Panc1 (cell line): Measurements from ENCODE around the gene ENDOV.

Source experiments
- POLR2AphosphoS5 ChIP-seq: IDR thresholded peaks from 2 replicates; pipeline ENCODE4 v1.6.1; 2012; ENCODE audit warnings: mild to moderate bottlenecking, low read depth, low read length, moderate library complexity
- SIN3A ChIP-seq: IDR thresholded peaks from 2 replicates; pipeline ENCODE4 v1.6.1; 2012; ENCODE audit warnings: low read depth, mild to moderate bottlenecking, low read length, moderate library complexity, borderline replicate concordance; ENCODE audit not compliant: insufficient read depth
- TCF7L2 ChIP-seq: IDR thresholded peaks from 2 replicates; pipeline ENCODE4 v1.6.1; 2011; ENCODE audit warnings: mild to moderate bottlenecking, low read depth, low read length, inconsistent platforms
- TF ChIP-seq, protein P1 (sequence below), 2 experiments: IDR thresholded peaks; 2 replicates each; pipeline ENCODE4 v1.6.1; 2011 to 2012; ENCODE audit warnings: low read depth in 2 of 2, control low read depth in 1 of 2, low read length in 1 of 2, mild to moderate bottlenecking in 1 of 2, moderate library complexity in 1 of 2; ENCODE audit not compliant: insufficient read depth in 1 of 2
- TF ChIP-seq, protein P2 (sequence below): fragments of 450-650 bp; IDR thresholded peaks from 2 replicates; pipeline ENCODE4 v1.5.1; 2017; ENCODE audit warnings: mild to moderate bottlenecking

DNA sequence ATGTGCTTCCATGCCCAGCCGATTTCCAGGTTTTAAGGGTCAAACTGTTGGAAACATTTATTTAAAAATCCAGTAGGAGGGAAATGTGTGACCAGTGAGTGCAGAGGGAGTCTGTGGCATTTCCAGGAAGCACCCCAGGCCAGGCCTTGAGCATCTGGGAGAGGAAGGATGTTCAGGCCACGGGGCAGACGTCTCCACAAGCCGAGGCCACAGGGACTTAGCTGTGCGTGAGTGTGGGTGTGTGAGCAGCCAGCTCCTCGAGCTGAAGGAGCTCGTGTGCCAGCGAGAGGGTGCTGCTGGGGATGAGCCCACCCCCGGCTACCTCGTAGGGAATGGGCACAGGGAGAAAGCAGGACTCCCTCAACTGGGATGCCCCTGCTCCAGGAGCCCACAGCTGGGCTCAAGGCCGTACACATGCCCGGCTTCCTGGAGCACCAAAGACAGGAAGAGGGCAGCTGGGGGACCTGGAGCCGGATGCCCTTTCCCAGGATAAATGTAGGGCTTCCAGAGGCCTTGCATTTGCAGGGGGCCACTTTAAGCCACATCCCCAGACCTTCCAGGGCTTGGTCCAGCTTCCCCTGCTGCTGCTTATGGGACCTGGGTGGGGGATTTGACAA is 48.9 kb downstream of the ENDOV start:
- TF ChIP-seq, protein P1, sequence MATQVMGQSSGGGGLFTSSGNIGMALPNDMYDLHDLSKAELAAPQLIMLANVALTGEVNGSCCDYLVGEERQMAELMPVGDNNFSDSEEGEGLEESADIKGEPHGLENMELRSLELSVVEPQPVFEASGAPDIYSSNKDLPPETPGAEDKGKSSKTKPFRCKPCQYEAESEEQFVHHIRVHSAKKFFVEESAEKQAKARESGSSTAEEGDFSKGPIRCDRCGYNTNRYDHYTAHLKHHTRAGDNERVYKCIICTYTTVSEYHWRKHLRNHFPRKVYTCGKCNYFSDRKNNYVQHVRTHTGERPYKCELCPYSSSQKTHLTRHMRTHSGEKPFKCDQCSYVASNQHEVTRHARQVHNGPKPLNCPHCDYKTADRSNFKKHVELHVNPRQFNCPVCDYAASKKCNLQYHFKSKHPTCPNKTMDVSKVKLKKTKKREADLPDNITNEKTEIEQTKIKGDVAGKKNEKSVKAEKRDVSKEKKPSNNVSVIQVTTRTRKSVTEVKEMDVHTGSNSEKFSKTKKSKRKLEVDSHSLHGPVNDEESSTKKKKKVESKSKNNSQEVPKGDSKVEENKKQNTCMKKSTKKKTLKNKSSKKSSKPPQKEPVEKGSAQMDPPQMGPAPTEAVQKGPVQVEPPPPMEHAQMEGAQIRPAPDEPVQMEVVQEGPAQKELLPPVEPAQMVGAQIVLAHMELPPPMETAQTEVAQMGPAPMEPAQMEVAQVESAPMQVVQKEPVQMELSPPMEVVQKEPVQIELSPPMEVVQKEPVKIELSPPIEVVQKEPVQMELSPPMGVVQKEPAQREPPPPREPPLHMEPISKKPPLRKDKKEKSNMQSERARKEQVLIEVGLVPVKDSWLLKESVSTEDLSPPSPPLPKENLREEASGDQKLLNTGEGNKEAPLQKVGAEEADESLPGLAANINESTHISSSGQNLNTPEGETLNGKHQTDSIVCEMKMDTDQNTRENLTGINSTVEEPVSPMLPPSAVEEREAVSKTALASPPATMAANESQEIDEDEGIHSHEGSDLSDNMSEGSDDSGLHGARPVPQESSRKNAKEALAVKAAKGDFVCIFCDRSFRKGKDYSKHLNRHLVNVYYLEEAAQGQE (IDR thresholded peaks at IDR 0.05; ENCODE audit: insufficient read depth in 1 of 2, low read depth in 2 of 2, low read length in 1 of 2): no peak
- TF ChIP-seq, protein P2, sequence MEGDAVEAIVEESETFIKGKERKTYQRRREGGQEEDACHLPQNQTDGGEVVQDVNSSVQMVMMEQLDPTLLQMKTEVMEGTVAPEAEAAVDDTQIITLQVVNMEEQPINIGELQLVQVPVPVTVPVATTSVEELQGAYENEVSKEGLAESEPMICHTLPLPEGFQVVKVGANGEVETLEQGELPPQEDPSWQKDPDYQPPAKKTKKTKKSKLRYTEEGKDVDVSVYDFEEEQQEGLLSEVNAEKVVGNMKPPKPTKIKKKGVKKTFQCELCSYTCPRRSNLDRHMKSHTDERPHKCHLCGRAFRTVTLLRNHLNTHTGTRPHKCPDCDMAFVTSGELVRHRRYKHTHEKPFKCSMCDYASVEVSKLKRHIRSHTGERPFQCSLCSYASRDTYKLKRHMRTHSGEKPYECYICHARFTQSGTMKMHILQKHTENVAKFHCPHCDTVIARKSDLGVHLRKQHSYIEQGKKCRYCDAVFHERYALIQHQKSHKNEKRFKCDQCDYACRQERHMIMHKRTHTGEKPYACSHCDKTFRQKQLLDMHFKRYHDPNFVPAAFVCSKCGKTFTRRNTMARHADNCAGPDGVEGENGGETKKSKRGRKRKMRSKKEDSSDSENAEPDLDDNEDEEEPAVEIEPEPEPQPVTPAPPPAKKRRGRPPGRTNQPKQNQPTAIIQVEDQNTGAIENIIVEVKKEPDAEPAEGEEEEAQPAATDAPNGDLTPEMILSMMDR: no peak
- TF ChIP-seq POLR2AphosphoS5 (no peak), TCF7L2 (no peak), SIN3A (no peak)
